Measurements from ENCODE around the gene ITFG1.
A peak's percentile ranks its signal among the peaks of the same experiment; 100 is the strongest.

Gene ITFG1

DNA sequence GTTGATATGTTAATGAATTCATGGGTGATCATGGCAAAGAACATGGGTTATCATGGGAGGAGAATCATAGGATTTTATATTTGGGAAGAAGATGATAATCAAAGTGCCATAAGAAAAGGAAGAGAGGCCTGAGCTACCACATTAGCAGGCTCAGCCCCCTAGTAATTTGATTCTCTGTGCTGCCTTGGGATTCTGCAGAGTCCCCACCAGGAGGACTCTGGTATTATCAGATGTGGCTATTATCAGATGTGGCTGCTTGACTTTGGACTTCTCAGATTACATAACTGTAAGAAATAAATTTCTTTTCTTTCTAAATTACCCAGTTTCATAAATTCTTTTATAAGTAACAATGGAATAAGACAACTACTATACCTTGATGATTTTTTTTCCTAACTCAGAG lies 137.6 kb downstream of the ITFG1 start:
- DNase-seq (ENCODE audit: low spot score): no peak

GRCh38 chr16:47320546-47321310 lies 140.1 kb downstream of the ITFG1 start:
- DNase-seq (ENCODE audit: low spot score): no peak

- no peak for DNase-seq (ENCODE audit: low spot score)
Measured at GRCh38 chr16:47317465-47318240, 143.2 kb downstream of the ITFG1 start.

- DNase-seq (ENCODE audit: low spot score): peak; percentile 12
Measured at GRCh38 chr16:47316442-47317015, 144.3 kb downstream of the ITFG1 start.

- DNase-seq (ENCODE audit: low spot score): peak; percentile 80
Measured at GRCh38 chr16:47311738-47312505, 148.9 kb downstream of the ITFG1 start.

DNA sequence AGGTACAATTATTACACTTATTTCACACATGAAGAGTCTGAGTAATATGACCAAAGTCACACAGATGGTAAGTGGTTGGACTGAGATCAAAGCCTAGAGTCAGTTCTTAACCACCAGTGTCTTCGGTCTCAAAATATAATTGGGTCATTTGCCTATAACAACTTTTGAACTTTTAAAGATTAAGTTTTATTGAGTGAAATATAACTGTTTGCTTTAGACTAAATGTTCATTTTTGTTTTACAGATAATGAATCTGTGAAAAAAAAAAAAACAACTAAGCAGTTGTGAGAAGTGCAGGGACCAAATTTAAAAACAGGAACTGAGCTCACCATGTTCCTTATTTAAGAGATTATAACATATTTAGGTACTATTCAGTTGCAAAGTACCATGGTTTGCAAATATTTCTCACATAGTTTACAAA lies 150.1 kb downstream of the ITFG1 start:
- no peak for DNase-seq (ENCODE audit: low spot score)

GRCh38 chr16:47309581-47310312 lies 151.1 kb downstream of the ITFG1 start:
- DNase-seq (ENCODE audit: low spot score): no peak

- DNase-seq (ENCODE audit: low spot score): no peak
Measured at GRCh38 chr16:47308601-47309000, 152.3 kb downstream of the ITFG1 start.

DNA sequence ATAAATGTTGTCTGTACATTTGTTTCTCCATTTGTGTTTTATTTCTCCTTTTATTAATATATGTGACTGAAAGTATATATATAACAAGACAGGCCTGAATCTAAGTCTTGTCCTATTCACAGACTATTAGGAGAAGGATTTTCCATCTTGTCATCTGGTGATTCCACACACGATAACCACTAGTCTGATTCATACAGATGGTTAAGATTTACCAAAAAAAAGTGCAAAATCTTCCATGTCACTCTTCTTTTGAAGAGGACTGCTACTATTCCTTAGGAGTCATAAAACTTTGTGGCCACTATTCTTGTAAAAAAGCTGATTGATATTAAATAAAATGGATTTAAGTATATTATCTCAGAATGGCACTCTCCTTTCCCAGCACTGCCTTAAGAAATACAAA lies 156.3 kb downstream of the ITFG1 start:
- DNase-seq (ENCODE audit: low spot score): no peak

- DNase-seq (ENCODE audit: low spot score): no peak
Measured at GRCh38 chr16:47299587-47299986, 161.3 kb downstream of the ITFG1 start.

DNA sequence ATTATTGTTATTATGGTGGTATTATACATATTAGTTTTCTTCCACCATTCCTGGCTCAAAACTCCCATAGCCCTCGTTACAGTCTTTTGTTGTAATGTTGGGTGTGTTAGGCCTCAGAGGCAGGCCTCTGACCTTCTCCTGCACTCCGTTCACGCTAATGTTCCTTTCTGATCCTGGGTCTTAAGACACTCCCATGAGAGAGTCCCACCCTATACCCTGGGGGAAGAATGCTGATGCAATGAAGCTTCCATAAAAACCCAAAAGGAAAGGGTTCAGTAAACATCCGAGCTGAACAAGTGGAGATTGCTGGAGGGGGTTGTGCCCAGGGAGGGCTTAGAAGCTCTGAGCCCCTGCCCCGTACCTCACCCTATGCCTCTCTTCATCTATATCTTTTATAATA lies 175.9 kb downstream of the ITFG1 start:
- no peak for DNase-seq (ENCODE audit: low spot score)

DNA sequence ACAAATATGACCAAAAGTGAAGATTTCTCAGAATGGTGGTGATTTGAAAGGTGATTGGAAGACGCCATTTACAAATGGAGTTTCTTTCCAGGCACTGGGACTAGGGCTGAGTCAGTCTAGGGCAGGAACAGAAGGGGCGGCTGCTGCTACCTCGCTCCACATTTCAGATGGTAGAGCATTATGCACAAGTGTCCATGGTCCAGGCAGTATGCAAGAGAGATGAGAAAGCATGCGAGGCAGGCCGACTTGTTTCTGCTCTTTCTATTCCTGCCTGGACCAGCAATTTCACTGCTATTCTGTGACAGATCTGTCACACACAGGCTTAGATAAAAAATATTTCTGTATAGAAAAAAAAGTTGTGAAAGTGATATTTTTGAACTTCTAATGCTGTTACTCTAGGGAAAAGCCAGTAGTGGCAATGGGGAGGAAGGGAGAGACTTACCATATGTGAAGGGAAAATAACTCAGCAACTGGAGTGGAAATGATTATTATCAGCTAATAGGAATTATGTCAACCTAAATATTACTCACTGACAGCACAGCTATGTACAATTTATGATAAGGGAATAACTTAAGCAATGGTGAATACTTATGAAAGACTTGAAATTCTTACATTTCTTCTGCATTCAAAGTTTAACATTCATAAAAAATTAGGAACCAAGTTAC lies 182.4 kb downstream of the ITFG1 start:
- no peak for DNase-seq (ENCODE audit: low spot score)

DNA sequence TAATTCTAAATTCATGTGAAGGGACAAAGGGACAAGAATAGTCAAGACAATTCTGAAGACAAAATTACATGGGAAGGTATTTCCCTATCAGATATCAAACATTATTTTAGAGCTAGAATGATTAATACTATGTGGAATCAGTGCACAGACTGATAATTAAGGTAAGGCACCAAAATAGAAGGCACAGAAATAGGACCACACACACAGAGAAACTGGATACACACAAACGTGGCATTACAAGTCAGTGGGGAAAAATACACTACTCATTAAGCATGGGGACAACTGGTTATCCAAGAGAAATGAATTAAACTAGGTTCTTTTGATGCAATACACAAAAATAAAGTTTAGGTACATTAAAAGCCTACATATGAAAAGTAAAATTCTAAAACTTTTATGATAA lies 184.3 kb downstream of the ITFG1 start:
- no peak for DNase-seq (ENCODE audit: low spot score)

GRCh38 chr16:47262938-47263337 lies 197.9 kb downstream of the ITFG1 start:
- DNase-seq (ENCODE audit: low spot score): no peak

DNA sequence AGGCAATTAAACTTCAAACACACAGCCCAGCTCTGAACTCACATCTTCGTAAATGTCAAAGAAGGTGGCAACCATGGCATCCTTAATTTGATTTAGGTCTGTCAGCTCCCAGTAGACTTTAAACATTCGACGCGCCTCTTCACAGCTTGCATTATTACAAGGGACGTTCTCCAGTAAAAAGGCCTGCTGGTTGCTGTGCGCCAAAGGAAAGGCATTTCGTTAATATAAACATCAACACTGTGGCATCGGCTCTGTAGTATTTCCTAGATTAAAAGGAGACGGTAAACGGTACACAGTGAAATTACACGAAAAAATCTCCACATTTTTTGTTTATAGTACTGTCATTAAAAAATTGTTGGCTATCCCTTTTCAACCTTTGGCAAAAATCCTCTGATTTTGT lies 200.4 kb downstream of the ITFG1 start:
- no peak for DNase-seq (ENCODE audit: low spot score)

- no peak for DNase-seq (ENCODE audit: low spot score)
Measured at GRCh38 chr16:47258874-47259461, 201.9 kb downstream of the ITFG1 start.

- no peak for DNase-seq (ENCODE audit: low spot score)
Measured at GRCh38 chr16:47254756-47255155, 206.1 kb downstream of the ITFG1 start.

DNA sequence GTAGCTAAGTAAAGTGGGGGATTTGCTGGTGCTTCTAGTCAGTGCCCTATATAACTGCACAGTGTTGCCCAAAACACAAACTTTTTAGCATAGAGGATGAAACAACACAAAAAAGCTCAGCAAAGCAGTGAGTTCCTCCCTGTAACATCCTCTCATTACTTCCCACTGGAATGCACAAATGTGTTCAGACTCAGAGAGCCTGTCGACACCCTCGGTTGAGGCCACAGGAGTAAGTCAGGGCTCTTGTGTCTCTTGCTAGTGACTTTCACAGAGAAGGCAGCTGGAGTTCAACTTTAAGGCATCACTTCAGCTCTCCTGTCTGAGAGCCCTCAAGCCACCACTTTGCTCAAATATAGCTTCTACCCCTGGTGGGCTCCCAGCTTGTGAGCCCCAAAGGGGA lies 209.9 kb downstream of the ITFG1 start:
- DNase-seq (ENCODE audit: low spot score): no peak

DNA sequence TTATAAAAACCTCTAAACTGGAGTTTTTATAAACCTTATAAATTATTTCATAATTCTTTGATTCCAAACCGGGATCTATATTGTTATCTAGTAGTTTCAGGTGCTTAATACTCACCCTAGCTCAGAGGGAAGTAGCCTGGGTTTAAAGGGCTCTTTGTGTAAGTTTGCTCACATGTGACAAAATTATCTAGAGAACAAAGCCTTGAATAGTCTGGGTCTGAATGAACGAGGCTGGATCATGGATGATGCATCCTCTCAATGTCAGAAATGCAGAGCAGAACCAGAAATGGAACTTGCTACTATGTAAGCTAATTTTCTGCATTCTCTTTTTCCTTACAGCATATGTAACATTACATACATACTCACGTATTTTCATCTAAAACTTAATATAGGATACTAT lies 213.2 kb downstream of the ITFG1 start:
- peak; percentile 49 for DNase-seq (ENCODE audit: low spot score)

DNA sequence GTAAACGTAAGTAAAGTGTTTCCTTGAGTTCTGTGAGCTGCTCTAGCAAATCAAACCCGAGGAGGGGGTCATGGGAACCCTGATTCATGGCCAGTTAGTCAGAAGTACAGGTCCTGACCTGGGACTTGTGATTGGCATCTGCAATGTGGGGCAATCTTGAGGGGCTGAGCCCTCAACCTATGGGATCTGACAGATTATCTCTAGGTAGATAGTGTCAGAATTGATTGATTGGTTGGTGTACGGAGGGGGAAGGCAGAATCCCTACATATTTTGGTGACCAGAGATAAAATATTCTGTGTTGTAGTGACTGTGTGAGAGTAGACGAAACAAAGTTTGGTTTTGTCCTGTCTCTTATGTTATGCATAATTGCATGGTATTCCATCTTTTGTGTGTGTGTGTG lies 216.7 kb downstream of the ITFG1 start:
- no peak for DNase-seq (ENCODE audit: low spot score)

GRCh38 chr16:47241061-47241460 lies 219.8 kb downstream of the ITFG1 start:
- DNase-seq (ENCODE audit: low spot score): no peak
